Measurements from ENCODE around the gene ZXDA.

The ZXDA gene

DNA sequence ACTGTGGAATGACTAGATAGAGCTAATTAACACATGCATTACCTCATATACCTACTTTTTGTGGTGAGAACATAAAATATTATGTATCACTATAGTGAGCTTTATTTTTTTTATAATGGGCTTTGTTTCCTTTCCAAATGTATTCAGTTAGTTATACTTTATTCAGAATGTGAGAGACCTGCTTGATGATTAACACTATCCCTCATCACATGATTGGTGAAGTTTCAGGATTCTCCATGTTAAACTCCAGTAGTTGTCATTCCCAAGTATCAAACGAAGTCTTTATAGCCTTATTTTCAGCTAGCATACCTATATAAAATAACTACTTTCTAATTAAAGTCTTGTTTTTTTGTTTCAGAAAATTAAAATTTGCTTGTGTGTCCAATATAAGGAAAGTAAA lies 8.8 kb downstream of the ZXDA start:
- Histone ChIP-seq H3K27me3 (ENCODE audit: insufficient read depth, low read length, poor library complexity, severe bottlenecking) (no peaks in the 10 kb centered on the region), H3K4me2 (ENCODE audit: low read depth, low read length, poor library complexity, severe bottlenecking) (no peak overlapping the region), H3K9me3 (ENCODE audit: insufficient read depth, low read depth, low read length) (no peaks in the 10 kb centered on the region), H3K36me3 (ENCODE audit: insufficient read depth, low read length) (no peaks in the 10 kb centered on the region), H3K4me3 (ENCODE audit: low read length, poor library complexity, severe bottlenecking) (no peak overlapping the region), H3K9me2 (replicated peaks; ENCODE audit: low read depth, low read length) (no peaks in the 10 kb centered on the region), H4K20me1 (ENCODE audit: insufficient read depth, low read length, poor library complexity, severe bottlenecking) (no peaks in the 10 kb centered on the region), H3K4me1 (ENCODE audit: insufficient read depth, low read length, poor library complexity, severe bottlenecking) (peaks cover 8% of the 10 kb centered on the region), H2AFZ (ENCODE audit: low read length) (no peak overlapping the region), H3K9ac (ENCODE audit: low read depth, low read length, poor library complexity, severe bottlenecking) (no peak overlapping the region), H3K79me2 (ENCODE audit: insufficient read depth, low read length) (no peaks in the 10 kb centered on the region), H3F3A (ENCODE audit: low read depth) (no peaks in the 10 kb centered on the region)
- TF ChIP-seq, protein P1, sequence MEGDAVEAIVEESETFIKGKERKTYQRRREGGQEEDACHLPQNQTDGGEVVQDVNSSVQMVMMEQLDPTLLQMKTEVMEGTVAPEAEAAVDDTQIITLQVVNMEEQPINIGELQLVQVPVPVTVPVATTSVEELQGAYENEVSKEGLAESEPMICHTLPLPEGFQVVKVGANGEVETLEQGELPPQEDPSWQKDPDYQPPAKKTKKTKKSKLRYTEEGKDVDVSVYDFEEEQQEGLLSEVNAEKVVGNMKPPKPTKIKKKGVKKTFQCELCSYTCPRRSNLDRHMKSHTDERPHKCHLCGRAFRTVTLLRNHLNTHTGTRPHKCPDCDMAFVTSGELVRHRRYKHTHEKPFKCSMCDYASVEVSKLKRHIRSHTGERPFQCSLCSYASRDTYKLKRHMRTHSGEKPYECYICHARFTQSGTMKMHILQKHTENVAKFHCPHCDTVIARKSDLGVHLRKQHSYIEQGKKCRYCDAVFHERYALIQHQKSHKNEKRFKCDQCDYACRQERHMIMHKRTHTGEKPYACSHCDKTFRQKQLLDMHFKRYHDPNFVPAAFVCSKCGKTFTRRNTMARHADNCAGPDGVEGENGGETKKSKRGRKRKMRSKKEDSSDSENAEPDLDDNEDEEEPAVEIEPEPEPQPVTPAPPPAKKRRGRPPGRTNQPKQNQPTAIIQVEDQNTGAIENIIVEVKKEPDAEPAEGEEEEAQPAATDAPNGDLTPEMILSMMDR (conservative IDR thresholded peaks at IDR 0.05; ENCODE audit: low read length): no peak
- TF ChIP-seq EZH2phosphoT487 (IDR thresholded peaks at IDR 0.05; ENCODE audit: borderline replicate concordance): no peak

DNA sequence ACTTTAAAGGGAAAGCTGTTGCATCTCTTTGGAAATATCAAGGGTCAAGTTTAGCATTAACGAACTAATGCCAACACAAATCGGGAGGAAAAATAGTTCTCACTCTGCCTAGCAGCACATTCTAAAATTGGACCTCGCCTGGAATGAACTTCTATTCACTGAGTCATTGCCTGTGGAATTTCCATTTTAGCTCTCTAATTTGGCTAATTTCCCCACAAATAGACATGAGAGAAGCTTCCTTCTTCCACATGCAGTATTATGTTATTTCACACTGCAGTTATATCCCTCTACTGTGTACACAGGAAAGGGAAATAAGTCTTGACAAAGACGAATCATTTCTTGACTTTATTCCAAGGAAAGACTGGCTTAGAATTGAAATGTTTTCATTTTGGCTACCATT lies 9.3 kb downstream of the ZXDA start:
- no peaks in the 10 kb centered on the region for H4K20me1 ChIP-seq (ENCODE audit: insufficient read depth, low read length, poor library complexity, severe bottlenecking)
- H3K9me2 ChIP-seq (replicated peaks; ENCODE audit: low read depth, low read length): no peaks in the 10 kb centered on the region
- no peak overlapping the region for H3K4me2 ChIP-seq (ENCODE audit: low read depth, low read length, poor library complexity, severe bottlenecking)
- no peaks in the 10 kb centered on the region for H3K36me3 ChIP-seq (ENCODE audit: insufficient read depth, low read length)
- TF ChIP-seq EZH2phosphoT487 (IDR thresholded peaks at IDR 0.05; ENCODE audit: borderline replicate concordance): no peak
- TF ChIP-seq, protein P1 (conservative IDR thresholded peaks at IDR 0.05; ENCODE audit: low read length): no peak
- H3K4me1 ChIP-seq (ENCODE audit: insufficient read depth, low read length, poor library complexity, severe bottlenecking): peaks cover 4% of the 10 kb centered on the region
- no peaks in the 10 kb centered on the region for H3K27me3 ChIP-seq (ENCODE audit: insufficient read depth, low read length, poor library complexity, severe bottlenecking)
- H2AFZ ChIP-seq (ENCODE audit: low read length): no peak overlapping the region
- no peak overlapping the region for H3K9ac ChIP-seq (ENCODE audit: low read depth, low read length, poor library complexity, severe bottlenecking)
- no peak overlapping the region for H3K4me3 ChIP-seq (ENCODE audit: low read length, poor library complexity, severe bottlenecking)
- no peaks in the 10 kb centered on the region for H3K9me3 ChIP-seq (ENCODE audit: insufficient read depth, low read depth, low read length)
- no peaks in the 10 kb centered on the region for H3K79me2 ChIP-seq (ENCODE audit: insufficient read depth, low read length)
- no peaks in the 10 kb centered on the region for H3F3A ChIP-seq (ENCODE audit: low read depth)

DNA sequence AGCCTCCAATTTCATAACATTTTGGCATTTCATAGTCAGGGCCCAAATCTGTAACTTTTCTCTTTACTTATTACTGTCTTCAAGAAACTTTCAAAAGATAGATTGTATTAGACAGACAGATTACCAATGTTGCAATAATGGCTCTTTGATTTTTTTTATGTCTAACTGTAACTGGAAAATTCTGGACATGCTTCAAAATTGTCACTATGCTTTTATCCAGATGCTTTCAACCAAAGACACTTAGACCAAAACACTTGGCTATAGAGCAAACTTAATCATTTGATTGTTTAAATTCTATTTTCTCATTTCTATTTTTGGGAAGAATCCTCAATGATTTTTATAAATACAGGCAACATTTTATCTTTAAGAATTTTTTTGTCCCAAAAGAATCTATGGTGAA lies 10.4 kb downstream of the ZXDA start:
- Histone ChIP-seq H3K79me2 (ENCODE audit: insufficient read depth, low read length) (no peaks in the 10 kb centered on the region), H4K20me1 (ENCODE audit: insufficient read depth, low read length, poor library complexity, severe bottlenecking) (no peaks in the 10 kb centered on the region), H3K36me3 (ENCODE audit: insufficient read depth, low read length) (no peaks in the 10 kb centered on the region), H3K4me1 (ENCODE audit: insufficient read depth, low read length, poor library complexity, severe bottlenecking) (no peaks in the 10 kb centered on the region), H3K4me3 (ENCODE audit: low read length, poor library complexity, severe bottlenecking) (no peak overlapping the region), H3K4me2 (ENCODE audit: low read depth, low read length, poor library complexity, severe bottlenecking) (no peak overlapping the region), H3F3A (ENCODE audit: low read depth) (no peaks in the 10 kb centered on the region), H2AFZ (ENCODE audit: low read length) (no peak overlapping the region), H3K27me3 (ENCODE audit: insufficient read depth, low read length, poor library complexity, severe bottlenecking) (no peaks in the 10 kb centered on the region), H3K9me2 (replicated peaks; ENCODE audit: low read depth, low read length) (no peaks in the 10 kb centered on the region), H3K9me3 (ENCODE audit: insufficient read depth, low read depth, low read length) (no peaks in the 10 kb centered on the region), H3K9ac (ENCODE audit: low read depth, low read length, poor library complexity, severe bottlenecking) (no peak overlapping the region)
- TF ChIP-seq EZH2phosphoT487 (IDR thresholded peaks at IDR 0.05; ENCODE audit: borderline replicate concordance): no peak
- TF ChIP-seq, protein P1 (conservative IDR thresholded peaks at IDR 0.05; ENCODE audit: low read length): no peak

All from Loucy (cell line).